Mesenchymal stem cell (in vitro differentiated cells and primary cell): Measurements from ENCODE around the gene CEP112.

Source experiments
- DNase-seq: peaks from one replicate; pipeline ENCODE4 v3.0.0-alpha.2; 2013
- H2AFZ ChIP-seq: one replicate; pipeline ENCODE4 v1.6.1; 2013; ENCODE audit warnings: low read depth, mild to moderate bottlenecking, control low read depth, inconsistent platforms, low read length, moderate library complexity
- H2AK5ac ChIP-seq: 2 replicates; pipeline ENCODE4 v1.6.1; 2013; ENCODE audit warnings: low read length, moderate library complexity, mild to moderate bottlenecking, inconsistent platforms; ENCODE audit not compliant: severe bottlenecking
- H2BK120ac ChIP-seq: one replicate; pipeline ENCODE4 v1.6.1; 2013; ENCODE audit warnings: low read depth, mild to moderate bottlenecking, inconsistent platforms, low read length, moderate library complexity
- H2BK12ac ChIP-seq, 2 experiments: one replicate each; pipeline ENCODE4 v1.6.1; 2013; ENCODE audit warnings: inconsistent platforms in 2 of 2, low read length in 2 of 2, mild to moderate bottlenecking in 2 of 2, moderate library complexity in 2 of 2, control low read depth in 1 of 2
- H2BK15ac ChIP-seq: one replicate; pipeline ENCODE4 v1.6.1; 2013; ENCODE audit warnings: mild to moderate bottlenecking, low read depth, inconsistent platforms; ENCODE audit not compliant: poor library complexity, severe bottlenecking
- H2BK5ac ChIP-seq: 2 replicates; pipeline ENCODE4 v1.6.1; 2013; ENCODE audit warnings: low read depth, mild to moderate bottlenecking, low read length, control low read depth, inconsistent platforms; ENCODE audit not compliant: poor library complexity, severe bottlenecking
- H3K14ac ChIP-seq, 2 experiments: one replicate each; pipeline ENCODE4 v1.6.1; 2013; ENCODE audit warnings: inconsistent platforms in 2 of 2, low read length in 2 of 2, control low read depth in 1 of 2, mild to moderate bottlenecking in 1 of 2, moderate library complexity in 1 of 2
- H3K18ac ChIP-seq, 2 experiments: one replicate each; pipeline ENCODE4 v1.6.1; 2013; ENCODE audit warnings: inconsistent platforms in 2 of 2, low read length in 2 of 2, control low read depth in 1 of 2, low read depth in 1 of 2, mild to moderate bottlenecking in 1 of 2
- H3K23ac ChIP-seq, 2 experiments: one replicate each; pipeline ENCODE4 v1.6.1; 2013; ENCODE audit warnings: inconsistent platforms in 2 of 2, low read length in 2 of 2, mild to moderate bottlenecking in 2 of 2, moderate library complexity in 2 of 2, control low read depth in 1 of 2
- H3K27ac ChIP-seq: 2 replicates; pipeline ENCODE4 v1.5.1; 2013; ENCODE audit warnings: mild to moderate bottlenecking, moderate library complexity, low read length, control low read depth, inconsistent platforms; ENCODE audit not compliant: poor library complexity, severe bottlenecking
- H3K27me3 ChIP-seq, 2 experiments: 2 replicates each; pipeline versions ENCODE4 v1.6.1 to v1.7.0; 2013; ENCODE audit warnings: low read length in 2 of 2, mild to moderate bottlenecking in 2 of 2, moderate library complexity in 2 of 2, control low read depth in 1 of 2, inconsistent platforms in 1 of 2; ENCODE audit not compliant: control insufficient read depth in 1 of 2, insufficient read depth in 1 of 2
- H3K36me3 ChIP-seq, 2 experiments: 2 replicates each; pipeline versions ENCODE4 v1.6.1 to v1.7.0; 2013; ENCODE audit warnings: low read length in 2 of 2, control low read depth in 1 of 2, inconsistent platforms in 1 of 2, low read depth in 1 of 2, mild to moderate bottlenecking in 1 of 2; ENCODE audit not compliant: insufficient read depth in 2 of 2, control insufficient read depth in 1 of 2
- H3K4ac ChIP-seq, 2 experiments: one replicate each; pipeline ENCODE4 v1.6.1; 2013; ENCODE audit warnings: inconsistent platforms in 2 of 2, low read length in 2 of 2, mild to moderate bottlenecking in 2 of 2, moderate library complexity in 2 of 2, control low read depth in 1 of 2, low read depth in 1 of 2
- H3K4me1 ChIP-seq: 2 replicates; pipeline ENCODE4 v1.6.1; 2013; ENCODE audit warnings: low read depth, low read length, control low read depth; ENCODE audit not compliant: control insufficient read depth, insufficient read depth
- H3K4me2 ChIP-seq: 2 replicates; pipeline ENCODE4 v1.6.1; 2013; ENCODE audit warnings: low read length, mild to moderate bottlenecking, inconsistent platforms; ENCODE audit not compliant: poor library complexity, severe bottlenecking
- H3K4me3 ChIP-seq, 2 experiments: 2 replicates each; pipeline versions ENCODE4 v1.5.1 to v1.7.0; 2013; ENCODE audit warnings: low read length in 2 of 2, mild to moderate bottlenecking in 2 of 2, control low read depth in 1 of 2, low read depth in 1 of 2; ENCODE audit not compliant: insufficient read depth in 1 of 2
- H3K79me1 ChIP-seq: replicated peaks from 2 replicates; pipeline ENCODE4 v1.6.1; 2013; ENCODE audit warnings: mild to moderate bottlenecking, control low read depth, low read length, inconsistent platforms; ENCODE audit not compliant: poor library complexity, severe bottlenecking
- H3K9ac ChIP-seq: 2 replicates; pipeline ENCODE4 v1.7.0; 2013; ENCODE audit warnings: mild to moderate bottlenecking, low read length, moderate library complexity
- H3K9me3 ChIP-seq: 2 replicates; pipeline ENCODE4 v1.7.0; 2013; ENCODE audit warnings: mild to moderate bottlenecking, low read length; ENCODE audit not compliant: control insufficient read depth
- H4K8ac ChIP-seq: one replicate; pipeline ENCODE4 v1.6.1; 2013; ENCODE audit warnings: inconsistent platforms, mild to moderate bottlenecking, low read length, moderate library complexity
- H4K91ac ChIP-seq: one replicate; pipeline ENCODE4 v1.6.1; 2013; ENCODE audit warnings: mild to moderate bottlenecking, low read length, inconsistent platforms
- WGBS: methylation state at CpG from one replicate; pipeline ENCODE4 v1.1.7; 2013; ENCODE audit warnings: mixed read lengths; 5-methylcytosine and 5-hydroxymethylcytosine counted together

Gene CEP112

DNA sequence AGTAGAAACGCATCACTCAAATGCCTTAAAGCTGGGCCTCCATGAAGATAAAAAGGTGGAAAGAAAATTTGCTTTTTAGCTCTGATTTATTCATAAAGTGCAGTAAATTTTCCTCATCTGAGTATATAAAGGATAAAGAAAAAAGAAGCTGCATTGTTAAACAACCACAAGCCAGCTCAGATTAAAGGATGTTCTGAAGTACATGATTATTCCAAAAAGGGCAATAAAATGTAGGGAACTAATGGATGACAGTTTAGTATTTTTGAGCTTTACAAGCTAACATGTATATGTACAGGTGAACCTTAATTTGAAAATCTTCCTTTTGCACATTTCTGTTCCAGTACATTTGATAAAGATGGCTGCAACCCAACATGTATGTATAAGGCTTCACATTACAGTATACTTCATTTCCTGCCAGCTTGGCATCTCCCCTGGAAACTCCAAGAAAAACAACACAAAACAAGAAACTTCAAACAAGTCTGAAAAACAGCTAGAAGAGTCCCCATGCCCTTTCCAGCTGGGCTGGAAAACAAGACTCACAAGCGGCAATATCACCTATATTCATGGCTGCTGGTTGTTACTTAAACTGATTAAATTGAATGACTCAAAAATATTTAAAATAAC, 225.7 kb downstream of the CEP112 start:
- no peak overlapping the region for H3K4me3 ChIP-seq
- H3K9me3 ChIP-seq = peaks cover 3% of the 10 kb centered on the region
- no peak overlapping the region for H2BK12ac ChIP-seq
- H2BK5ac ChIP-seq = no peak overlapping the region
- no peak overlapping the region for H2BK120ac ChIP-seq
- H4K8ac ChIP-seq = no peak overlapping the region
- no peaks in the 10 kb centered on the region for H3K36me3 ChIP-seq
- H3K9ac ChIP-seq = no peak overlapping the region
- H3K4me2 ChIP-seq = no peak overlapping the region
- WGBS = 100% methylated on average over 2 of the region's 2 CpGs
- no peak overlapping the region for H3K18ac ChIP-seq
- no peaks in the 10 kb centered on the region for H3K27me3 ChIP-seq
- DNase-seq = no peak
- H3K23ac ChIP-seq = no peak overlapping the region
- no peak overlapping the region for H2AK5ac ChIP-seq
- no peak overlapping the region for H2AFZ ChIP-seq
- no peak overlapping the region for H4K91ac ChIP-seq
- no peak overlapping the region for H3K27ac ChIP-seq
- peaks cover 2% of the 10 kb centered on the region for H3K79me1 ChIP-seq
- H3K14ac ChIP-seq = no peak overlapping the region
- no peak overlapping the region for H3K4ac ChIP-seq
- no peak overlapping the region for H2BK15ac ChIP-seq
- H3K4me1 ChIP-seq = no peaks in the 10 kb centered on the region

- Histone ChIP-seq H2BK5ac (no peak overlapping the region), H3K79me1 (peaks cover 3% of the 10 kb centered on the region), H3K36me3 (peaks cover 15 to 17% of the 10 kb centered on the region in 2 experiments), H3K27ac (no peak overlapping the region), H3K4me2 (no peak overlapping the region), H2AK5ac (no peak overlapping the region), H2AFZ (no peak overlapping the region), H3K27me3 (no peaks in the 10 kb centered on the region), H3K9ac (no peak overlapping the region), H3K4me3 (no peak overlapping the region), H3K4me1 (peaks cover 2% of the 10 kb centered on the region), H2BK120ac (no peak overlapping the region), H2BK15ac (no peak overlapping the region), H3K14ac (no peak overlapping the region), H3K4ac (no peak overlapping the region), H4K8ac (no peak overlapping the region), H3K23ac (no peak overlapping the region), H3K9me3 (peaks cover 16% of the 10 kb centered on the region), H4K91ac (no peak overlapping the region), H2BK12ac (no peak overlapping the region), H3K18ac (no peak overlapping the region)
- WGBS = 90% methylated on average over 2 of the region's 3 CpGs
- no peak for DNase-seq
These were observed 228.8 kb downstream of the CEP112 start for GRCh38 chr17:65963179-65963578.

GRCh38 chr17:65959630-65960029, 232.3 kb downstream of the CEP112 start:
- Histone ChIP-seq H3K18ac (no peak overlapping the region), H2BK15ac (no peak overlapping the region), H3K4ac (no peak overlapping the region), H2BK5ac (no peak overlapping the region), H4K91ac (no peak overlapping the region), H3K4me3 (no peak overlapping the region), H3K9ac (no peak overlapping the region), H3K14ac (peak overlapping the region in 1 of 2 experiments; percentile 26), H3K79me1 (peaks cover 3% of the 10 kb centered on the region), H3K9me3 (peaks cover 23% of the 10 kb centered on the region), H3K23ac (no peak overlapping the region), H2BK120ac (no peak overlapping the region), H4K8ac (no peak overlapping the region), H3K27ac (no peak overlapping the region), H2BK12ac (no peak overlapping the region), H3K36me3 (peaks cover 17 to 18% of the 10 kb centered on the region in 2 experiments), H3K4me1 (peaks cover 2% of the 10 kb centered on the region), H2AFZ (no peak overlapping the region), H3K4me2 (no peak overlapping the region), H2AK5ac (no peak overlapping the region), H3K27me3 (no peaks in the 10 kb centered on the region)
- WGBS = 86% methylated on average over 3 of the region's 3 CpGs
- DNase-seq = no peak

- Histone ChIP-seq H4K8ac (no peak overlapping the region), H3K4me3 (no peak overlapping the region), H3K14ac (no peak overlapping the region), H2BK5ac (no peak overlapping the region), H2BK15ac (no peak overlapping the region), H3K79me1 (peaks cover 2% of the 10 kb centered on the region), H3K4me2 (no peak overlapping the region), H3K18ac (no peak overlapping the region), H3K4me1 (peaks cover 2% of the 10 kb centered on the region), H2AK5ac (no peak overlapping the region), H4K91ac (no peak overlapping the region), H2AFZ (no peak overlapping the region), H2BK120ac (no peak overlapping the region), H3K27ac (no peak overlapping the region), H3K23ac (no peak overlapping the region), H3K4ac (no peak overlapping the region), H3K36me3 (peaks cover 17 to 18% of the 10 kb centered on the region in 2 experiments), H3K9me3 (peaks cover 30% of the 10 kb centered on the region), H3K27me3 (no peaks in the 10 kb centered on the region), H3K9ac (no peak overlapping the region), H2BK12ac (no peak overlapping the region)
- peak; percentile 17 for DNase-seq
- 40% methylated on average over 1 of the region's 1 CpG for WGBS
These were observed 235.1 kb downstream of the CEP112 start for GRCh38 chr17:65956814-65957213.
